HG02943 (cell line): ENCODE data around the gene DCAF5.
"Not testable (repeated sequence)": the region's sequence is repeated elsewhere in the genome, so short reads cannot be mapped to it uniquely, and the experiment has no call there.

Source experiments
- ATAC-seq: cut with Tn5 transposase; IDR thresholded peaks from one replicate; pipeline ENCODE4 v1.9.1; 2021; ENCODE audit warnings: mild to moderate bottlenecking, low read depth, moderate library complexity; ENCODE audit not compliant: unreplicated experiment

DCAF5 gene, protein sequence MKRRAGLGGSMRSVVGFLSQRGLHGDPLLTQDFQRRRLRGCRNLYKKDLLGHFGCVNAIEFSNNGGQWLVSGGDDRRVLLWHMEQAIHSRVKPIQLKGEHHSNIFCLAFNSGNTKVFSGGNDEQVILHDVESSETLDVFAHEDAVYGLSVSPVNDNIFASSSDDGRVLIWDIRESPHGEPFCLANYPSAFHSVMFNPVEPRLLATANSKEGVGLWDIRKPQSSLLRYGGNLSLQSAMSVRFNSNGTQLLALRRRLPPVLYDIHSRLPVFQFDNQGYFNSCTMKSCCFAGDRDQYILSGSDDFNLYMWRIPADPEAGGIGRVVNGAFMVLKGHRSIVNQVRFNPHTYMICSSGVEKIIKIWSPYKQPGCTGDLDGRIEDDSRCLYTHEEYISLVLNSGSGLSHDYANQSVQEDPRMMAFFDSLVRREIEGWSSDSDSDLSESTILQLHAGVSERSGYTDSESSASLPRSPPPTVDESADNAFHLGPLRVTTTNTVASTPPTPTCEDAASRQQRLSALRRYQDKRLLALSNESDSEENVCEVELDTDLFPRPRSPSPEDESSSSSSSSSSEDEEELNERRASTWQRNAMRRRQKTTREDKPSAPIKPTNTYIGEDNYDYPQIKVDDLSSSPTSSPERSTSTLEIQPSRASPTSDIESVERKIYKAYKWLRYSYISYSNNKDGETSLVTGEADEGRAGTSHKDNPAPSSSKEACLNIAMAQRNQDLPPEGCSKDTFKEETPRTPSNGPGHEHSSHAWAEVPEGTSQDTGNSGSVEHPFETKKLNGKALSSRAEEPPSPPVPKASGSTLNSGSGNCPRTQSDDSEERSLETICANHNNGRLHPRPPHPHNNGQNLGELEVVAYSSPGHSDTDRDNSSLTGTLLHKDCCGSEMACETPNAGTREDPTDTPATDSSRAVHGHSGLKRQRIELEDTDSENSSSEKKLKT

DNA sequence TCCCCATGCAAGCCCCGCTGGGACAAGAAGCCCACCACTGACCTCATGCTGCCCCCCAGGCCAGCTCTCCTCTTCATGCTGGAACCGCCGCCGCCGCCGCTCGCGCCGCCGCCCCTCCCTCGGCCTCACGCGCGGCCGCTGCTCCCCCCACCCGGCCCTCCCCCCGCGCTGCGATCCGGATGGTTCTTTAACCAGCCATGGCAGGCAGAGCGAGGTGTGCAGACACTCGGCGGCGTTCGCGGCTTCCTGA, at the start of gene DCAF5:
Gene DCAF5, minus strand, starts transcription at position 218 of the 250 bp plus-strand sequence. Its CDS starts 141 bp downstream, at position 77.
- no peak for ATAC-seq

DNA sequence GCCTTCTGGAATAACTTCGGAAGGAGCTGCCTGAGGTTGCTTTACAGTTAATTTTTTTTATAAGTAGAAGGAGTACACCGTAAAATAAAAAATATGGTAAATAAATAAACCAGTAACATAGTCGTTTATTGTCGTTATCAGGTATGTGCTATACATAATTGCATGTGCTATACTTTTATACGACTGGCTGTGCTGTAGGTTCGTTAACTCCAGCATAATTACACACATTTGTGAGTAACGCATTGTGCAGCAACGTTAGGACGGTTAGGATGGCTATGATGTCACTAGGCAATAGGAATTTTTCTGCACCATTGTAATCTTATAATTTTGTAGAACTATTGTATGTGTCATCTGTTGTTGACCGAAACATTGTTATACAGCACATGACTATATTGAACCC, 46.9 kb upstream of the DCAF5 start:
- no peak for ATAC-seq

DNA sequence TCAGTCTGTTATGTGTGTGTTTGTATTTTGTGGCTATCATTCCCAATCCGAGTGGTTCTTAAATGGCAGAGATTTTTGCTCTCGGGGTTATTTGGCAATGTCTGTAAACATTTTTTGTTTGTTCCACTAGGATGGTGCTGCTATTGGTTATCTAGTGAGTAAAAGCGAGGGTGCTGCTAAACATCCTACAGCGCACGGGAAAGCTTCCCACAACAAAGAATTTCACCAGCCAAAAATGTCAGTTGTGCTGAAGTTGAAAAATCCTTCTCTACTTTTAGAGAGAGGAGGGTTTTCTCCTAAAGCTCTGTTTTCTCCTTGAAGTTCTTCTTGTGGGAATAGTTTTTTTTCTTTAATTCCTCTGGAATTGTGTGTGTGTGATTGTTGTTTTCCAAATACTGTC, 40.8 kb upstream of the DCAF5 start:
- ATAC-seq, result no peak

DNA sequence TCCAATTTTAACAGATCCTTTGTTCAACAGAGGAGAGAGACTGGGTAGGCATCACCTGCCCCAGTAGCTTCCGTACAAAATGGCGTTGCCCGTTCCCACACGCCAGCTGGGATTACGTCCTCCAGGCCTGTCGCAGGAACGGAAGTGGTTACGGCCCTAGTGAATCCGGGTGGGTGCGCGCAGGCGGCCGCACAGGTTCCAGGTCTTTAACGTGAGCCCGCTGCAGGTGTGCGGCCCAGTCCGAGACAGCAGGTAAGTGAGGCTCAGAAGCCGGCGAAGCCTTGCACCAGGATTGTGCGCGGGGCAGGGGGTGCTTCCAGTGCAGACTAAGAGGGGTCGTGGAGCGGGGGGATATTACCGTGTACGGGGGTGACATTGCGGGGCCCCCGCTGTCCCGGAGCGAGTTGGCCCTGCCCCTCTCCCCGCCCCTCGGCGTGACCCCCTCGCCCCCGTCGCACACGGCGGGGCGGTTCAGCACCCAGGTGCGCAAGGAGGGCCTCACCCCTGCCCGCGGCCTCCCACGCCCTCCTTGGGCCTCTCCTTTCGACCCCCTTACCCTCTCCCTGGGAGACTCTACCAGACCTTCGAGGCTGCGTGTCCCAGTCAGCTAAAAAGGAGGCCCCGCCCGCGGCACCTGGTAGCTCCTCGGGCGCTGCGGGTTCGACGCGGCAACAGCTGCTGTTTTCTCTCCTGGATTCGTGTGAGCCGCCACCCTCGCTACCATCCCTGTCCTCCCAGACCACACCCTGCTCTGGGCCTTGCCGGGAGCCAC, 38.6 kb upstream of the DCAF5 start, which contains the start of gene EXD2:
Gene EXD2, plus strand, starts transcription at position 159 of the 772 bp plus-strand sequence. CDS start 17,973 bp downstream, outside the sequence.
- peak; percentile 65 for ATAC-seq

DNA sequence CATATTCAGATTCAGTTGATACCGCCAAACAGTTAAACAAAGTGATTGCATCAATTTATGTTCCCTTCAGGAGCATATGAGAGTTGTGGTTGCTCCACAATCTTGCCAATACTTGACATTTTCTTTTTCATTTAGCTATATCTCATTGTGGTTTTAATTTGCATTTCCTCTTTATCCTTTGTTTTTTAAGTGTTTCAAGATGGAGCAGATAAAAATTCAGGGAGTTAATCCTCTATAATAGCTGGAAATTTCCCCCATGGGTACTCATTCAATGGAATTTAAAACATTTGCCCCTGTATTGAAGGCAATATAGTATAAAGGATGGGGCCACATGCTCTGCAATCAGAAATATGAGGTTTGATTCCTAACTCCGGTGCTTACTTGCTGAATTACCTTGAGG, 37.3 kb upstream of the DCAF5 start:
- no peak for ATAC-seq

DNA sequence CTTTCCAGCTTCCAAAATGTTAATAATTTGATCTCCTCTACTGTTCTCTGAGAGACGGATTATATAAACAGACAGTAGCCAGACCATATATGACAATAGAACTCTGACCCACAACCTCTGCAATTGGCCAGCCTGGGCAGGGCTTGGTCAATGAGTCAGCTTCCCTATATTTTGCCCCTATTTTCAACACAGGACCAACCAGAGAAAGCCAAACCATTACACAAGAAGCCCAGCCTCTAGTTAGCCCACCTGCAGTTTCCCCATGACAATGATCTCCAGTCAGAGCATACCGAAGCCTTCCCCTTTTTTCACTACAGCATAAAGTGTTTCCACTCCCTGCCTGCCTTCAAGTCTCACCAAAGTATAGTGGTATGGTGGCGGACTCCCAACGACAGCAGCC, 30.8 kb upstream of the DCAF5 start:
- ATAC-seq, result no peak

DNA sequence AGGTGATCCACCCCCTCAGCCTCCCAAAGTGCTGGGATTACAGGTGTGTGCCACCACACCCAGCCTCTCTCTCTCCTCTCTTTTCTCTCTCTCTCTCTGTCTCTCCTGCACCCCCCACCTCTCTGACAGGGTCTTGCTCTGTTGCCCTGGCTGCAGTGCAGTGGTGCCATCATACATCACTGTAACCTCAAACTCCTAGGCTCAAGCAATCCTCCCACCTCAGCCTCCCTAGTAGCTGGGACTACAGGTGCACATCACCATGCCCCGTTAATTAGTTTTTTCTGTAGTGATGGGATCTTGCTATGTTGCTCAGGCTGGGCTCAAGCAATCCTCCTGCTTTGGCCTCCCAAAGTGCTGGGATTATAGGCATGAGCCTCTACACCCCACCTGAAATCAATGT, 29.7 kb upstream of the DCAF5 start:
- not testable (repeated sequence) for ATAC-seq

DNA sequence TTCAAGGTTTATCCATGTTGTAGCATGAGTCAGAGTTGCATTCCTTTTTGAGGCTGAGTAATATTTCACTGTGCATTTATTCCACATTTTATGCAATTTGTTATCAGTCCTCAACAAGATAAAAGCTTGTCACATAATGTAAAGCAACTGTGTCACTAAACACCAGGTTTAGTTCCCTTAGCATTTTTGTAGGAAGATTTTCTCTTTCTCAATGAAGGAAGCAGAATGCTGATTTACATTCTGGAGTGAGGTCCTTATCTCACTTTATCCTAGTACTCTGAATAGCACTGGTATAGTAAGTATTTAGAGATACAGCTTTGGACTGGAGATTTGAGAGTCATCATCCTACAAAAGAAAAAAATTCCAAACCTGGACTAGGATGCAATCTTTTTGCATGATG, 28.6 kb upstream of the DCAF5 start:
- no peak for ATAC-seq

DNA sequence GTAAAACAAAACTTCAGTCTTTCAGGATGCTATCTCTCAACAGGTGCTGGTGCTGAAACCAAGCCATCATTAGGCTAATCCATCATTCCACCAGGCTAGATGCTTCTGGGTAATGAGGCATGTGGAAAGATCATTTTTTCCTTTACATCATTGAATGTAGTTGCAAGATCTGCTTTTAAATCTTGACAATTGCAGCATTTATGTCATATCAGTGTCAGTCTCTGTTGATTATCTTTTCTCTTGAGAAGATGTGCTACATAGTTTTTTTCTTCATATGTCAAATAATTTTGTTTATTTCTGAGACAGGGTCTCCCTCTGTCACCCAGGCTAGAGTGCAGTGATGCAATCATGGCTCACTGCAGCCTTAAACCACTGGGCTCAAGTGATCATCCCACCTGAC, 22.2 kb upstream of the DCAF5 start:
- ATAC-seq, result no peak

DNA sequence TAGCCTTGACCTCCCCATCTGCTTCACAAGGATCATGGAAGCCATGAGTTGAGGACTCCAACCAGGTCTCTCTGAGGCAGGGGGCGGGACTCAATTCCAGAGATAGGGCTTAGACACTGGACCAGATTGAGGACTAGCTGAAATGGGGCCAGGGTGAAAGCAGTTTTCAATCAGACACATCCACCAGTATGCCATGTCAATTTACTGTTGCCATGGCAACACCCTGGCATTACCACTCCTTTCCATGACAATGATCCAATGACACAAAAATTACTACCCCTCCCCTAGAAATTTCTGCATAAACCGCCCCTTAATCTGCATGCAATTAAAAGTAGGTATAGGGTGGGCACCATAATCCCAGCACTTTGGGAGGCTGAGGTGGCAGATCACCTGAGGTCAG, 18.6 kb upstream of the DCAF5 start:
- ATAC-seq, result no peak

DNA sequence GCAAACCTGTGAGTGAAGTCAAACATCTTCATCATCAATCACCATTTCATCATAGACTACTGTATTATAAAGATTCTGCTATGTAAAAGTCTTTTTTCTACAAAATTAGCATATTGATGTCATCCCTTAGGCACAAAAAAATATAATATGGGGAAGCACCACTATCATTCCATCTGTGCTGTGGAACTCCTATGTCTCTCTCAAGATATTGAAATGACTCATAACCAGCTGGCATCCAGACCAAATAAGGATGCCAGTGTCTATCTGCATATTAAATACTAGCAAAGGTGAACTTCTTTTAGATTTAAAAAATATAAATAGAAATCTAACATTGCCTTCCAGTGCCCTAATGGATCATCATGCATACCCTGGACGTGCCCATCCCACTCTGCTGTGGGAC, 17.9 kb upstream of the DCAF5 start:
- ATAC-seq, result no peak

DNA sequence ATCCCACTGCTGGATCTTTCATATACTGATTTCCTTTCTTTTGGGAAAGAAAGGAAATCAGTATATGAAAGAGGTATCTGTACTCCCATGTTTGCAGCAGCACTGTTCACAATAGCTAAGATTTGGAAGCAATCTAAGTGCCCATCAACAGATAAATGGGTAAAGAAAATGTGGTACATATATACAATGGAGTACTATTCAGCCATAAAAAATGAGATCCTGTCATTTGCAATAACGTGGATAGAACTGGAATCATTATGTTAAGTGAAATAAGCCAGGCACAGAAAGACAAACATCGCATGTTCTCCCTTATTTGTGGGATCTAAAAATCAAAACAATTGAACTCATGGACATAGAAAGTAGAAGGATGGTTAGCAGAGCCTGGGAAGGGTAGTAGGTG, 12.9 kb upstream of the DCAF5 start:
- not testable (repeated sequence) for ATAC-seq

DNA sequence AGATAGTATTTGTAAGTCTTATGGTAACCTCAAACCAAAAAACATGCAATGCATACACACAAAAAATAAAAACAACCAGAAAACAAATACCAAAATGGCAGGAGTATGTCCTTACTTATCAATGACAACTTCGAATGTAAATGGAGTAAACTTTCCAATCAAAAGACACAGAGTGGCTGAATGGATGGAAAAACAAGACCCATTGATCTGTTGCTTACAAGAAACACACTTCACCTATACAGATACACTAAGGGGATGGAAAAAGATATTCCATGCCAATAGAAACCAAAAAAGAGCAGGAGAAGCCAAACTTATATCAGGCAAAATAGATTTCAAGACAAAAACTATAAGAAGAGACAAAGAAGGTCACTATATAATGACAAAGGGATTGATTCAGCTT, 8.7 kb upstream of the DCAF5 start:
- ATAC-seq, result no peak

DNA sequence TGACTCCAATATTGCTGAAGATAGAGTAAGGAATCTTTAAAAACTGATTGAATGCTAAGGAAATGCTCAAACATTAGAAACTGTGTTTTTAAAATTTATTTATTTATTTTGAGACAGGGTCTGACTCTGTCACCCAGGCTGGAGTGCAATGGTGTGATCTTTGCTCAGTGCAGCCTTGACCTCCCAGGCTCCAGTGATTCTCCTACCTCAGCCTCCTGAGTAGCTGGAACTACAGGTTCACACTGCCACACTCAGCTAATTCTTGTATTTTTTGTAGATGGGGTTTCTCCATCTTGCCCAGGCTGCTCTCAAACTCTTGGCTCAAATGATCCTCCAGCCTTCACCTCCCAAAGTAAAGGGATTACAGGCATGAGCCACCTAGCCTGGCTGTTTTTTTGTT, 3.3 kb upstream of the DCAF5 start:
- ATAC-seq, result no peak

DNA sequence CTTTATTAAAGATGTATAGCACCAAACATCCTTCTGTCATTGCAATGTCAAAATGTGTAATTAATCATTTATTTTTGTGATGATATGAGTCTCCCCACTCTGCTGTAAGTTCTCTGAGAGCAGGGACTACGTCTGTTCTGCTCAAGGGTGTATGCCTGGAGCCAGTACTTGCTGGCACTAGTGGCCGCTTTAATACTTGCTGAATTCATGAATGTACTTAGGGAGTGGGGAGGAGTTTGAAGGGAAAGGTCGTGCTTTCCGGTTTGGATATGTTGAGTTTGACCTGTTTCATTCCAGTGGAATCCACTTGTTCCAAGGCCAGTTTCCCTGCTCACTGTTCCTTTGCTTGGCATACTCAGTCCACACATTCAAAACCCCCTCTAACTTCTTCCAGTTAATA, 1.9 kb upstream of the DCAF5 start:
- ATAC-seq, result no peak

DNA sequence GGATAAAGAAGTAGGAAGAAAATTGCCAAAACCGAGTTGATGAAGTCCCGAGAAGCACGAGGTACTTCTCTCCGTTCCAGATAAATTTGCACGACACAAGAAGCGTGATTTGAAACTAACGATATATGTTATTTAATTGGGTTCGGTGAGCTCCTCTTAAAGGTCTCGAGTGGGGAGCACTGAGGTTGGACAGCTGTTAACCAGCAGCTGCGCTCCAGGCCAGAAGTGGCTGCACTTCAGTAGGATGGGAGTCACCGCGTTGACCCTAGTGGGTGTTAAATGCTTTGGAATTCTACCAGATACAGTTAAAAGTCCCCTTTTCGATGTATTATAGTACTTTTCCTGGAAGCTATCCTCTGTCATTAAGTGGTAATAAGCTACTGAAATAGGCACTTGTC, 953 bp upstream of the DCAF5 start:
- no peak for ATAC-seq

DNA sequence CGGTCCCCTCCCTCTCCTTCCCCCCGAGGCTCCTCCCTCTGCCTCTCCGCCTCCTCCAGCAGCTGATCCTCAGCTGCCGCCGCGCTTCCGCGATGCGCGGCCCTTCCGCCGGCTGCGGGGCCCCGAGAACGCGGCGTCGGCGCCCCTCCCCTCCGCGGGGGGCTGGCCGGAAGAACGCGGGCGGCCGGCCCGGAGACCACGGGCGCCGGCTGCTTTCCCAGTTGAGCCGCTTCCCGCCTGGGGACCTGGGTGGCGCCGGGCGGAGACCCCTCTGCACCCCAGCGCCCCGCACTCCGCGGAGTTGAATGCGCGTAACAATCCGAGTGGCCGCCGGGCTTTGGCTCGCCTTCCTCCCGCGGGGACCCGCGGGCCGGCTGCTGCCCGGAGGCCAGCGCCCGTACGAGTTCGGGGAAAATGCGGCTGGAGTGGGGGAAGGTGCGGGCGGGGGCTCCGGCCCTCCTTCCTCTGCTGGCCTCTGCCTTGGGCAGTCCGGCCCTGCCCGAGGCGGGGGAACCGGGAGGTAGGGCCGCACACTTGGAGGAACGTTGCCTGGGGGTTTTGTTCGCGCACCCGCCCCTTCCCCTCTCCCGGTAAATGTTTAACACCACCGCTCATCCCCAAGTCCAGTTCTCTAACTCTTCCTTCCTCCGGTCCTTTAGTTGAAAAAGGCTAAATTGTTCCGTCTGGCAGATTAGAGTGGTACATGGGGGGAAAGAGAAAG, 393 bp upstream of the DCAF5 start:
- ATAC-seq, result peak; percentile 80

DNA sequence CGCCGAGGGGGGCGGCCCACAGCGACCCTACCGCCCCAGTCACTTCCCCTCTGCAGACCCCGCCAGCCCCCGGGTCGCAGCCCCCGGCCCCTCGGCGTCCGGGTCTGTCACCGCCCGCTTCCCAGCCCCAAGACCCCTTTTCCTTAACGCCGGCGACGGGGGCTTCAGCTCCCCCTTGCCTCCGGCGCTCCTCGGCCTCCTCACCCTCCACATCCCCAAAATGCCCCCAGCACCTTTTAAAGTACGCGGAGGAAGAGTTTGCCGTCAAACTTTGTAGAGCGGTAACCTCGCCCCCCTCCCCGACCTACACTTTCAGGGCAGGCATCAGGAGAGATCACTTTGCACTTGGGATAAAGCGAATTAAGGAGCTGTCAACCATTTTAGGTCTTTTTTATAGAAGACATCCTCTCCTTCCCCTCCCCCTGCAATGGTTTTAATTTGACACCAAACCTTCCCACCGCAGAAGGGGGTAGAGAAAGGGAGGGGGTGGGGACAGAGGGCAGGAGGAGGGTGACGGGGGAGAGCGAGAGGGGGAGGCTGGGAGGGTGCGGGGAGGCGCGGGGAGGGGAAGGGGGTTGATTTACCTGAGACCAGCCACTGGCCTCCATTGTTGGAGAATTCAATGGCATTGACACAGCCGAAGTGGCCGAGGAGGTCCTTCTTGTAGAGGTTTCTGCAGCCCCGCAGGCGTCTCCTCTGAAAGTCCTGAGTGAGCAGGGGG, 578 bp downstream of the DCAF5 start:
- ATAC-seq, result peak; percentile 4

DNA sequence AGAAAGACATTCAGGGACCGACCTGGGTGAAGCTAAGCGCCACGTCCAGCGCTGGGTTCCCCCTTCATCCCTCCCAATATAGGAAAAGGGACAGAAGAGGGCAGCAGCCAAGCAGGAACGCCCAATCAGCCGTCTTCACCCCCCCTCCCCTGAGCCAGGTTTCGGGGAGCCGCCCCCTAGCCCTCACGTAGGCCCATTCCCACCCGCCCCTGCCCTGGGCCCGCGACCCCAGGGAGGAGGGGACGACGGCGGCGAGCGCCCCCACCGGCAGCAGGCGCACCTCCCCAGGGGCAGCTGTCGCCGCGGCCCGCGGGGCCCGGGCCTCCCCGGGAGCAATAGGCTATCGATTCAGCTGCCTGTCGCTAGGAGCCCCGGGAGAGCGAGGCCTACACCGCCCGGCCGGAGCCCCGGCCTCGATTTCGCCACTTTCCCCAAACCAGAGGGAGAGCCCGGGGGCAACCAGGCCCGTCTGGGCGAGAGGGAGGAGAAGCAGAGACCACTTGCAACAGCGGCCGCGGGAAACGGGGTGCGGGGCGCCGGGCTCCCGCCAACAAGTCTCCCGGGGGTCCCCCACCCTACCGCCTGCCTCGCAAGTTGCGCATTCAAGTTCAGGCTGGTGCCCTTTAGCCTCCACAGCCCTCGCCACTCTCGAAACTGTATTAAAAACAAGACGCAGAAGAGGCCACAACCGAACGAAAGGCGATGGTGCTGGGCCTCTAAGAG, 1.3 kb downstream of the DCAF5 start:
- ATAC-seq, result peak; percentile 43
